HG02798 (cell line): ENCODE results near the gene PTCD1.

ENCODE experiments used
- ATAC-seq: cut with Tn5 transposase; IDR thresholded peaks from one replicate; pipeline ENCODE4 v1.9.1; 2021; ENCODE audit warnings: mild to moderate bottlenecking; ENCODE audit not compliant: unreplicated experiment, poor library complexity

PTCD1 gene

GRCh38 chr7:99372275-99373090 is 66.1 kb downstream of the PTCD1 start:
- ATAC-seq: no peak

- ATAC-seq: no peak
These were observed 67.2 kb downstream of the PTCD1 start for GRCh38 chr7:99371376-99371920.

DNA sequence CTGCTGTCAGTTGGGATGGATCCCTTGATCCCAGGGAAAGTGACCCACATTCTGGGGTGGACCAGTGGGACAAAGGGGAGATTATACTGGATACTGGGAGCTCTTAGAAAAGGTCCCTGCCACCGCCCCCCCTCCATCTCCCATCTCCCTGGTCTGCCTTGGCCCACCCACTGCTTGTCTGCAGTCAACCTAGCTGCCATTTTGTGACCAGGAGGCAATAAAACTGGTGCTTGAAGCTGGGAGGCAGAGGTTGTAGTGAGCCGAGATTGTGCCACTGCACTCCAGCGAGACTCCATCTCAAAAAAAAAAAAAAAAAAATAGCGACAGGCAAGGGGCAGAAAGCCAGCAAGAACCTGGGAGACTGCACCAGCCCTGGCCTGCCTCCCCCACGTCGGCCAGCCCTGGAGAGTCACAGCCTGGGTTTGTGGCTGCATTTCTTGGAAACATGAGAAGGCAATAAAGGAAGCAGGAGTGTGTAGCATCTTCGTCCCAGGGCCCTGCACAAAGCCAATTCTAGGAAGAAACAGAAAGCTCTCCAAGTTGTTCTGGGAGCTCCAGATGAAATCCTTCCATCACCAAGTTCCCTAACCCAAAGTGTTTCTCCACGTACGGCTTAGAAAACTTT is 68.7 kb downstream of the PTCD1 start:
- no peak for ATAC-seq

GRCh38 chr7:99368750-99369389 is 69.7 kb downstream of the PTCD1 start:
- no peak for ATAC-seq
